ENCODE data around the gene ABCC2.

GRCh38 chr10:99841746-99842145, 59.3 kb downstream of the ABCC2 start:
- no peak for TF ChIP-seq CTCF (optimal IDR thresholded peaks at IDR 0.05 in 1 of 3, IDR thresholded peaks at IDR 0.05 in 1 of 3, conservative IDR thresholded peaks at IDR 0.05 in 1 of 3; ENCODE audit: extremely low read depth in 1 of 3, insufficient read depth in 2 of 3, low read length in 3 of 3)
- no peak for TF ChIP-seq EZH2 (IDR thresholded peaks at IDR 0.05; ENCODE audit: low read length)

Measured in keratinocyte (primary cell).